GM10266 (cell line): ENCODE data around the gene RHOV.

ENCODE experiments used
- DNase-seq: peaks from one replicate; pipeline ENCODE4 v3.0.0; 2012; ENCODE audit errors: extremely low spot score
- TF ChIP-seq, protein P1 (sequence below): IDR thresholded peaks from 2 replicates; pipeline ENCODE4 v1.5.1; 2012; ENCODE audit warnings: mild to moderate bottlenecking, low read depth; ENCODE audit not compliant: control insufficient read depth, insufficient read depth; ENCODE audit errors: missing control alignments

The RHOV gene, protein sequence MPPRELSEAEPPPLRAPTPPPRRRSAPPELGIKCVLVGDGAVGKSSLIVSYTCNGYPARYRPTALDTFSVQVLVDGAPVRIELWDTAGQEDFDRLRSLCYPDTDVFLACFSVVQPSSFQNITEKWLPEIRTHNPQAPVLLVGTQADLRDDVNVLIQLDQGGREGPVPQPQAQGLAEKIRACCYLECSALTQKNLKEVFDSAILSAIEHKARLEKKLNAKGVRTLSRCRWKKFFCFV

DNA sequence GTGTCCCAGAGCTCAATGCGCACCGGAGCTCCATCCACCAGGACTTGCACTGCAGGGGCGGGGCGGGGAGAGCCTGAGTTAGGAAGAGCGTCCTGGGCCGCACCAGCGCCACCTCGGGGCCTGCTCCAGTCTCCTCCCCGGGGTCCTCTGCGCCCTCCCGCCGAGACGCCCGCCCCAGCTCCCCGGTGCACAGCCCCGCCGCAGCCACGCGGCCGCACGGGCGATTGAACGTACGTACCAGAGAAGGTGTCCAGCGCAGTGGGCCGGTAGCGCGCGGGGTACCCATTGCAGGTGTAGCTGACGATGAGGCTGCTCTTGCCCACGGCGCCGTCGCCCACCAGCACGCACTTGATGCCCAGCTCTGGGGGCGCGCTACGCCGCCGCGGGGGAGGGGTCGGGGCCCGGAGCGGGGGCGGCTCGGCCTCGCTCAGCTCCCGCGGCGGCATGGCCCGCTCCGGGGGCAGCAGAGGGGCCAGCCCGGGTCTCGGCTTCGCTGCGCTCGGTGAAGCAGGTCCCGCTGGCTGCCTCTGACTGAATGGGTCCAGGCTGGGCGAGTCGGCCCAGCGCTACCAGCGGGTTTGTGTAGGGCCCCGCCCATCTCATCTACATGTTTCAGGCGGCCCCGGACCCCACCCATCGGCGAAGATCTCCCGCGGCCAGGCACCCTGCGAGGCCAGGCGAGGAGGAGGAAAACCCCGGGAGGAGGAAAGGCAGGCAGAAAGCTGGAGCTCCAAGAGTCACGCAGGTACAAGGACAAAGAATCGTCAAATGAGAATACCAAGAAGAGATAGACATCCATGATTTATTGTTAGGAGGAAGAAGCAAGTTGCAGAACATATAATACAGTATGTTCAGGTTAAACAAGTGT, at the start of gene RHOV:
Gene RHOV (minus strand): TSS at position 541 of the 868 bp plus-strand sequence. CDS start 95 bp downstream, at position 446.
- peak; percentile 81 for DNase-seq
- TF ChIP-seq, protein P1, sequence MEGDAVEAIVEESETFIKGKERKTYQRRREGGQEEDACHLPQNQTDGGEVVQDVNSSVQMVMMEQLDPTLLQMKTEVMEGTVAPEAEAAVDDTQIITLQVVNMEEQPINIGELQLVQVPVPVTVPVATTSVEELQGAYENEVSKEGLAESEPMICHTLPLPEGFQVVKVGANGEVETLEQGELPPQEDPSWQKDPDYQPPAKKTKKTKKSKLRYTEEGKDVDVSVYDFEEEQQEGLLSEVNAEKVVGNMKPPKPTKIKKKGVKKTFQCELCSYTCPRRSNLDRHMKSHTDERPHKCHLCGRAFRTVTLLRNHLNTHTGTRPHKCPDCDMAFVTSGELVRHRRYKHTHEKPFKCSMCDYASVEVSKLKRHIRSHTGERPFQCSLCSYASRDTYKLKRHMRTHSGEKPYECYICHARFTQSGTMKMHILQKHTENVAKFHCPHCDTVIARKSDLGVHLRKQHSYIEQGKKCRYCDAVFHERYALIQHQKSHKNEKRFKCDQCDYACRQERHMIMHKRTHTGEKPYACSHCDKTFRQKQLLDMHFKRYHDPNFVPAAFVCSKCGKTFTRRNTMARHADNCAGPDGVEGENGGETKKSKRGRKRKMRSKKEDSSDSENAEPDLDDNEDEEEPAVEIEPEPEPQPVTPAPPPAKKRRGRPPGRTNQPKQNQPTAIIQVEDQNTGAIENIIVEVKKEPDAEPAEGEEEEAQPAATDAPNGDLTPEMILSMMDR: peak; percentile 50

DNA sequence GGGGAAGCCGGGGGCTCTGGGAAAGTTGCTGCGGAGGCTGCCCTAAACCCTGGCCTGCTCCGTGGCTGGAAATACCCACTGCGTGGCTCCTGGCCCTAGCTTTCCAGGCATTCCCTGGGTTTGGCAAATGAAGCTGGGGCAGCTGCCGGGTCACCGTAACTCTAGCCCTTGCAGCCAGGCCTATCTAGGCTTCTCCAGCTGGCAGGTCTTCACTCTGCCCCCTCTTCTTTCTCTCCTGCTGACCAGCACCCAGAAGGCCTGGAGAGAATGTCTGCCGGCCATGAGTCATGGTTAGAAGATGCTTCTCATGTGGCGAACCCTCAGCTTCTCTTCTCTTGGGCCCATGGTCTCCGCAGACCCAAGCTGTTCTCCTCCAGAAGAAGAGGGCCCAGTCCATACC, 49.5 kb upstream of the RHOV start:
- no peak for DNase-seq

DNA sequence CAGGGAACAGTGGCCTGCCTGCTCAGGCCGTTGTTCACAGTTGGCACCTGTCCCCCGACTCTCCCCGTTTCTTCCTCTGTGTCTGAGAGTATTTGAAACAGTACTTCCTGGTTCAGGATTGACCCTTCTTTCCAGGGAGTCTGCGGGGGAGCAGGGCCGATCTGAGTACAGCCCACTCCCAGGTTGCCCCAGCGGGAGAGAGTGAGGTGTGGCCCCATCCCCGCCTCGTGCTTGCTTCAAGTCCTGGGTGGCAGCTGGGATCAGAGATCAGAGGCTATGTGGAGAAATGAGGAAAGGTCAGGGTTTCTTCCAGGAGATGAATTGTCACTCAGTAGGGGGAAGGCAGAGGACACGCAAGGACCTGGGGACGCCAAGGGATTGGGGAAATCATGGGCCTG, 48.6 kb upstream of the RHOV start:
- TF ChIP-seq, protein P1: no peak
- DNase-seq: no peak

More for the DNA sequence above, 49.5 kb upstream of the RHOV start:
- TF ChIP-seq, protein P1: no peak

DNA sequence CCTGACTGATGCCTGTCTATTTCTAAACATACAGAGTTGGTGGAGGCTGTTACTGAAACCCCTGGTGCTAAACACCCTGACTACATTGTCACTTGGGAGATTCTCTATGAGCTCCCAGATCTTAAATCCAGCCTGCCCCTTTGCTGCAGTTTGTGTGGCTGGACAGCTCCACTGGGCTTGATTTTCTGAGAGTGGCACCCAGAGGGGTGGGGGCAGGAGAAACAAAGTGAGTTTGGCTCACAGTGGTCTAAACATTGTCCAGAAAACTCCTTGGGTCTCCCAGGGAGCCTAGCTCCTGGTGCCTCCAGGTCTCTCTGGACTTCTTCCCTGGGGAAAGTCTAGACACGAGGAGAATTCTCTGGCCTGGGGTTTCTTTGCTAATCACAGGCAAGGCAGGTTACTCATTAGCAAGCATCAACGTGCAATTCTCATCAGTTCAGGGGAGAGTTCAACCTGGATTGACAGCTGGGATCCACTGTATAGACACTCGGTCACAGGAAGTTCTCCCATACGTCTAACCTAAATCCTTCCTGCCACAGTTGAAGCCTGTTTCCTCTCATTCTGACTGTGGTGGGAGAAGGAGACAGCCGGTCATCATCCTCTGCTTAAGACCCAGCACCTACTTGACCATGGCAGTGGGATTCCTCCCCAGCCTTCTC, 48.0 kb upstream of the RHOV start:
- no peak for DNase-seq
- TF ChIP-seq, protein P1: no peak

DNA sequence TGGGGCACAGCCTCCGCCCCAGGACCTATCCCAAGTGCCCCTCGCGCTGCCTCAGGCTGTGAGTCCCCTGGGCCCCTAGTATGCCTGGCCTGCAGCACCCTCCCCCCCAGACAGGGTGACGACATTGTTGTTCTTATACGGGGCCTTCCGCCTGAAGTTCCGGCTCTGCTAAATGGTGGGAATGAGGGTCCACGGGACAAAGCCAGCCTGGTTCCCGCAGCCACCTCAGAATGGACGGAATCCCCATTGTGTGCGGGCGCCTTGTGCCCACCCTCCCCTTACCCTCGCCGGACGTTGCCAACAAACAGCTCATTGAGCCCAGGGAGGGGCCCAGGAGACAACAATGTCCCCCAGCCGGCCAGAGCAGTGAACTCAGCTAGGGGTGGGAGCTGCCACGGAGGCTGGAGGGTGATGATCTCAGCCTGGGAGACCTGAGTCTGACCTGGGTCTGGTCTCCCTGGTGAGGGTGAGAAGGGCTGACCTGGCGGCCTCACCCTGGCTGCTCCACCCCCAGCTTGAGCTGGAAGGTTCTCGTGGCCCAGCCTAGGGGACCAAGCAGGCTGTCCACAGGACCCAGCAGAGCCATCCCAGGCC, 44.9 kb upstream of the RHOV start:
- TF ChIP-seq, protein P1: no peak
- DNase-seq: no peak

DNA sequence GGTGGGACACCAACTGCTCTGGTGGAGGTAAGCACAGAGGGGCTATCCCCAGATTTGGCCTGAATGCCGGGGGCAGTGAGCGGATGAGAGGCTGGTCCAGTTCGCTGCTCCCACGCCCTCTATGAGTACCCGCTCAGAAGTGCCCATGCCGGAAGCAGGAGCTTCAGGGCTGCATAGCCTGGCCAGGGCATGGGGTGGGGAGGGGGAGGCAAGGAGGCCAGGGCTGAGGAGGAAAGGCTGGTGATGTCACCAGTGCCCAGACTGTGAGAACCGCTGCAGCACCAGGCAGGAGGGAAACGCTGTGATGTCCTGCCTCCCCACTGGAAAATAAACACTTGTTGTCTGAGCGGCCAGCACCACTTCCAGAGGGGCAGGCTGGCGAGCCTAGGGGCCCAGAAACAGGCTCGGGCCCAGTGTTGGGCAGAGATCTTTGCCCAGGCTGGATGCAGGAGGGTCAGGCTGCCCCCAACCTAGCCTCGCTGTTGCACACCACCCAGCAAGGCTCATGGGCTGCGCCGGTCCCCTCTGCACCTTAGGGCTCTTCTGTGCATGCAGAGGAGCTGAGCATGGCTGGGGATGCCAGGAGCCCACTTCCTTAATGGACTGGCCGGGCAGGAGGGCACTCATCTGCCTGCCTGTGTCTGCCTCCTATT, 44.2 kb upstream of the RHOV start:
- TF ChIP-seq, protein P1: no peak
- DNase-seq: no peak
